Activated CD4-positive, CD25-positive, alpha-beta regulatory T cell treated with anti-CD3 and anti-CD28 coated beads, Interleukin-2, amount 50 U/mL, for 24 hours (primary cell): ENCODE data around the gene PTP4A1.
A peak's percentile ranks its signal among the peaks of the same experiment; 100 is the strongest.
"Not testable (repeated sequence)": the region's sequence is repeated elsewhere in the genome, so short reads cannot be mapped to it uniquely, and the experiment has no call there.

Source experiments
- ATAC-seq, 2 donors: fragments of 150-1000 bp; cut with Tn5 transposase; one replicate each; pipeline ENCODE4 v1.10.0; 2021; ENCODE audit warnings: mild to moderate bottlenecking in 1 of 2, moderate library complexity in 1 of 2

Gene PTP4A1

GRCh38 chr6:63572044-63572746 is at the start of gene PTP4A1, which contains the start of gene LOC128125822:
Gene PTP4A1 (plus strand): TSS chr6:63572480. CDS start chr6:63576881, 4,401 bp downstream.
Gene LOC128125822 (plus strand): TSS chr6:63572480.
- peak; percentile 94 to 96 for ATAC-seq

DNA sequence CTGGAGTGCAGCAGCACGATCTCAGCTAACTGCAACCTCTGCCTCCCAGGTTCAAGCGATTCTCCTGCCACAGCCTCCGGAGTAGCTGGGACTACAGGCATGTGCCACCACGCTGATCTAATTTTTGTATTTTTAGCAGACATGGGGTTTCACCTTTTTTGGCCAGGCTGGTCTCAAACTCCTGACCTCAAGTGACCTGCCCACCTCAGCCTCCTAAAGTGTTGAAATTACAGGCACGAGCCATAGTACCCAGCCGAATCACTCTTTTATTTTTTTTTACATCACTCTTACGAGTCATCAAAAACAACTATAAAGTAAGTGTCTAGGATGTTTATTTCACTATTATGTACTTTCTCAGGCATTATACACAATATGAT is 49.4 kb upstream of the PTP4A1 start:
- ATAC-seq = not testable (repeated sequence)

- no peak for ATAC-seq
These were observed 48.6 kb upstream of the PTP4A1 start for GRCh38 chr6:63523630-63524029.

GRCh38 chr6:63525186-63525878 is 46.9 kb upstream of the PTP4A1 start:
- ATAC-seq = no peak

DNA sequence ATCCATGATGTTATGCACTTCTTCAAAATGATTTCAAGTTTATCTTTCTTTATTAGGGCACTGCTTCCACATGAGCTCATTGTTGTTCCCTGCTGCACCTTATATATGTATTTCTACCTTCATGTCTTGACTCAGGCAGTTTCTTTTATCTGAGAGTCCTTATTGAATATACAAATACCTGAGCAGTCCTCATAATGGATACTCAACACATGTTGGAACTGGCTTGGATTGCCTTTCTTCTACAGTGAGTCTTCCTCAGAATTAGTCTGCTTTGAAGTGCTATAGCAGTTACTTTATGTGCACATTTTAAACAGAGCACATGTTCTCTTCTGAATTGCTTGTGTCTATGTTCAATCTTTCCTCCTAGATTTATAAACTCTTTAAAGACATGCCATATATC is 45.3 kb upstream of the PTP4A1 start:
- ATAC-seq = no peak

- ATAC-seq = no peak
These were observed 44.4 kb upstream of the PTP4A1 start for GRCh38 chr6:63527658-63528514.

GRCh38 chr6:63529498-63529897 is 42.8 kb upstream of the PTP4A1 start:
- ATAC-seq = peak; percentile 60 to 69

DNA sequence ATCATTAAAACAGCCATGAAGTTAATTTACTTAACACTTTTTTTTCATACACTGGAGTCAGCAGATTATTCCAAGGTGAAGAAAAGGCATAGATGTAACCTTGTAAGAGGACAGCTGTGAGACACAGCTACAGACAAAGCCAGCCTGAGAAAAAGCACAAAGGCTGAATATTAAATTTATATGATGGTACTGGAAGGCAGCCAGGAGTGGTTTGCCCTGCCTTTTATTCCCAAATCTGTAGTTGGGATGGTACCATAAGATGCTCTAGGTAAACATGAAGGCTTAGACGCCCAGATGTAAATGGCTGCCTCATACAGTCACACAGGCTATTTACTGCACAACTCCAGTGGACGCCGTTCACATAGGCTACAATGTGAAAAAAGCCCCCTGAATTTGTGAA is 42.1 kb upstream of the PTP4A1 start:
- ATAC-seq = no peak

- no peak for ATAC-seq
These were observed 41.3 kb upstream of the PTP4A1 start for GRCh38 chr6:63530991-63531390.

- no peak for ATAC-seq
These were observed 39.3 kb upstream of the PTP4A1 start for GRCh38 chr6:63533026-63533425.

GRCh38 chr6:63533952-63534351 is 38.3 kb upstream of the PTP4A1 start:
- no peak for ATAC-seq

DNA sequence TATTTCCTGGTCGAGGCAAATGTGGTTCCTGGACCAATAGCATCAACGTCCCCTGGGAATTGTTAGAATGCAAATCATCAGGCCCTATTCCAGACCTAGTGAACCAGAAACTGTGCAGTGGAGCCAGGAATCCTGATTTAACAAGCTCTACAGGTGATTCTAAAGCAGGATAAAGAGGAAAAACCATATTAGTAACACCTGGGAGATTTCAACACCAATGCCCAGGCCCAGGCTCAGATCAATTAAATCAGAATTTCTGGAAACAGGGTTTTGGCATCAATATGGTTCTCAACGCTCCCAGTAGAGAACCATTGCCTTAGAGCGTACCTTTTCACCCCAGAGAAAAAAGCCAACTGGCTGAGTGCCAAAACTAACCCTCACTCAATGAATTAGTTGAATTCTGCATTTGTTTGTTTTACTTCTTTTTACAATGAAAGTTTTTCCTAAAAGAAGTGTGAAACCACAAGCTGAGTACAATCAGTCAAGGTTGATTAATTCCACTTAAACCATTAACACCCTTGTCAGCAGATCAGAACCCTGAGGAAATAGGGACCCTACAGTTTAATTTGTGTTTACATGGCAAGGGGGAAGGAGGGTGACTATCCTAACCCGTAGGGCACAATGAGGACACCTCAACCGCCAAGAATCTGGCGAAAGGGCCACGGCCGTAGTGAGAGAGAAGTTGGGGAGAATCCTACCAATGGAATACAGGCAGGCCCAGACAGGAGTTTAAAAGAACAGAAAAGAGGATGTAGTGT is 34.9 kb upstream of the PTP4A1 start:
- ATAC-seq = no peak

- ATAC-seq = no peak
These were observed 34.4 kb upstream of the PTP4A1 start for GRCh38 chr6:63537959-63538300.

DNA sequence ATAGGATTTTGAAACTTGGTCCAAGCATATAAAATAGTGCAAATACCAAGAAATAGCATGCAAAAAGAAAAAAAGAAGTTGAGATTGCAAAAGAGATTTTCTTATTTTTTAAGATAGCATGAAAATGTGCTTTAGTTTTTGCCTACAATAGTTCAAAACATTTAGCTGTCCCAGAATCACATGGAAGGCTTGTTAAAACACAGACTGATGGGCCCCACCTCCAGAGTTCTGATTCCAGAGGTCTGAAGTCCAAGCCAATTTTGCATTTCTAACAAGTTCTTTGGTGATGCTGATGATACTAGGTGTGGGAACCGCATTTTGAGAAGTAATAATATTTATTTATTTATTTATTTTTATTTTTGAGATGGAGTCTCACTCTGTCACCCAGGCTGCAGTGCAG is 33.7 kb upstream of the PTP4A1 start:
- ATAC-seq = no peak

- ATAC-seq = no peak
These were observed 29.3 kb upstream of the PTP4A1 start for GRCh38 chr6:63543001-63543400.

DNA sequence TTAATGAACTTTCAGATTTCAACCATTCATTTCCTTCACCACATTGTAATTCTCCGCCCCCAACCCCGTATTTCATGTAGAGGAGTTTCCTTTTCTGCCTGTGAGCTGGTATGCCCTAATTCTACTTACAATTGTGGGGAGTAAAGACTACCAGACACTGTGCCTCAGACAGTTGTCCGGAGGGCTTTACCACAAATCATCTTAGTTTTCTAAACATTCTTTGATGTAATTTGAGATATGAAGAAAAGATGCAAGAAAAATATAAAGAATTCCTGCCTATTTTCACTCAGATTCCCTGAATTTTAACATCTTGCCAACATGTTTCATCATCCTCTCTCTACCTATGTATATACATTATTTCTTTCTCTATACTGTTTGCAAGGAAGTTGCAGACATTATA is 28.3 kb upstream of the PTP4A1 start:
- ATAC-seq = no peak

DNA sequence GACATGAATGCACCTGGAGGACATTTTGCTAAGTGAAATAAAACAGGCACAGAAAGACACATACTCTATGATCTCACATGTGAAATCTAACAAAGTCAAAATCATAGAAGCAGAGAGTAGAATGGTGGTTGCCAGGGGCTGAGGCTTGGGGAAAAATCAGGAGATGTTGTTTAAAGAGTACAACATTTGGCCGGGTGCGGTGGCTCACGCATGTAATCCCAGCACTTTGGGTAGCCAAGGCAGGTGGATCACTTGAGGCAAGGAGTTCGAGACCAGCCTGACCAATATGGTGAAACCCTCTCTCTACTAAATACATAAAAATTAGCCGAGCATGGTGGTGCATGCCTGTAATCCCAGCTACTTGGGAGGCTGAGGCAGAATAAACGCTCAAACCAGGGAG is 26.0 kb upstream of the PTP4A1 start:
- no peak for ATAC-seq

DNA sequence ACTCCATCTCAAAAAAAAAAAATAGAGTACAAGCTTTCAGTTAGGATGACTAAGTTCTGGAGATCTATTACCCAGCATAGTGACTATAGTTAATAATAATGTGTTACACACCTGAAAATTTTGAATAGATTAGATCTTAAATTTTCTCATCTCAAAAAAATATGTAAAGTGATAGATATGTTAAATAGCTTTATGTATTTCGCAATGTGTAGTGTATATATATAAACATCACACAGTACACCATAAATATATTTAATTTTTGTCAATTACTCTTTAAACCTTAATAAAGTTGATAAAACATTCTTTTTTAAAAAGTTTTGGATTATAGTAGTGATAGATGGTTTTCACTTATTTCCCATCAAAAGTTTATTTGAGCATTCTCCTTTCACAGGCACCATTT is 25.6 kb upstream of the PTP4A1 start:
- ATAC-seq = no peak

DNA sequence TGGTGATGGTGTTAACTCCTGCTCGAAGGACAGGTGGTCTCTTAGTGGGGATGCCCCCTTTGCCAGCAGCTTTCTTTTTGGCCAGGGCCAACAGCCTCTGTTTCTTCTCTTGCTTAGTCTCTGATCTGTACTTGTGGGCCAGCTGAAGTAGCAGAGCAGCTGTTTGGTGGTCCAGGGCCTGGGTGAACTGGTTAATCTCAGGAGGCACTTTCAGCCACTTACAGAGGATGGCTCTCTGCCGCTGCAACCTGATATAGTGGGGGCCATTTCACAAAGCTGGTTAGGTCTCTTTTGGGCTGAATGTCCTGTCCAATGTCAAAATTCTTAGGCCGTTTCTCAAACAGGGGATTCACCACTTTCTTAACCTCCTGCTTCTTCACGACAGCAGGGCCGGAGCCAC is 23.2 kb upstream of the PTP4A1 start:
- ATAC-seq = no peak

- no peak for ATAC-seq
These were observed 19.1 kb upstream of the PTP4A1 start for GRCh38 chr6:63553208-63553607.

GRCh38 chr6:63553900-63554299 is 18.4 kb upstream of the PTP4A1 start:
- ATAC-seq = no peak

DNA sequence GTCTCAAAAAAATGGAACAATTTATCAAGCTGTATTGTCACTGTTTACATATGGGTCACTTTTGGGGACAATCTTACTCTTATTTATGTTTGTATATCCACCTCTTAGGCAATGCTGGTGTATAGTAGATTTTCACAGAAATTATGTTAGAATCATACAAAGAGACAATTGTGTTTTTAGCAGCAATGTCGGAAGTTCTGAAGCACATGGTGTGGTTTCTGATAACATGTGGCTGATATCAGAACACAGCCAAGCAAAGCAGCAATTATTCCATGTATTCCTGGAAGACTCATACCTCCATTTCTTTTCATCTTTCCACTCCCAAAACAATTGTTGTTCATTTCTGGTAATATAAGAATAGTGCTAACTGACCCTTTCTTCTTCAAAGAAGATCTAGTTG is 17.5 kb upstream of the PTP4A1 start:
- ATAC-seq = no peak

GRCh38 chr6:63556369-63556768 is 15.9 kb upstream of the PTP4A1 start:
- no peak for ATAC-seq
